HG03097 (cell line): Measurements from ENCODE around the gene CD99L2.

ENCODE experiments used
- ATAC-seq: cut with Tn5 transposase; IDR thresholded peaks from one replicate; pipeline ENCODE4 v1.9.1; 2021; ENCODE audit not compliant: unreplicated experiment, low FRiP score

CD99L2 gene

GRCh38 chrX:150813922-150814321, 84.5 kb downstream of the CD99L2 start:
- ATAC-seq = no peak

GRCh38 chrX:150806827-150807226, 91.6 kb downstream of the CD99L2 start:
- no peak for ATAC-seq

GRCh38 chrX:150805736-150806135, 92.7 kb downstream of the CD99L2 start:
- ATAC-seq = no peak

- no peak for ATAC-seq
Measured at GRCh38 chrX:150792949-150793527, 105.4 kb downstream of the CD99L2 start.

- no peak for ATAC-seq
Measured at GRCh38 chrX:150790021-150790420, 108.4 kb downstream of the CD99L2 start.

GRCh38 chrX:150781677-150782076, 116.8 kb downstream of the CD99L2 start:
- no peak for ATAC-seq

GRCh38 chrX:150779385-150779784, 119.1 kb downstream of the CD99L2 start:
- ATAC-seq = no peak

GRCh38 chrX:150777328-150777992, 121.0 kb downstream of the CD99L2 start:
- ATAC-seq = no peak

GRCh38 chrX:150775569-150776350, 122.7 kb downstream of the CD99L2 start:
- ATAC-seq = no peak

GRCh38 chrX:150774798-150775568, 123.5 kb downstream of the CD99L2 start:
- ATAC-seq = no peak

GRCh38 chrX:150773634-150774033, 124.8 kb downstream of the CD99L2 start:
- no peak for ATAC-seq

GRCh38 chrX:150773117-150773516, 125.4 kb downstream of the CD99L2 start:
- ATAC-seq = no peak

- no peak for ATAC-seq
Measured at GRCh38 chrX:150772150-150772970, 126.1 kb downstream of the CD99L2 start.

GRCh38 chrX:150771116-150771515, 127.4 kb downstream of the CD99L2 start:
- no peak for ATAC-seq

- no peak for ATAC-seq
Measured at GRCh38 chrX:150770623-150771022, 127.8 kb downstream of the CD99L2 start.

GRCh38 chrX:150769408-150769807, 129.1 kb downstream of the CD99L2 start:
- ATAC-seq = no peak

GRCh38 chrX:150768580-150769190, 129.8 kb downstream of the CD99L2 start:
- ATAC-seq = no peak

GRCh38 chrX:150768132-150768485, 130.4 kb downstream of the CD99L2 start:
- ATAC-seq = no peak

GRCh38 chrX:150767475-150768131, 130.9 kb downstream of the CD99L2 start:
- no peak for ATAC-seq
